Mononuclear cell (primary cell): Measurements from ENCODE around the gene MAP6. TPM values are rescaled to one million over a fixed set of nuclear protein-coding genes. Genes with fewer than 3 reads are reported as not detected.

Experiments used
- H3K27me3 ChIP-seq: 2 replicates; pipeline ENCODE4 v1.6.0; 2011; ENCODE audit warnings: low read length, control low read depth; ENCODE audit not compliant: insufficient read depth
- H3K4me1 ChIP-seq: 2 replicates; pipeline ENCODE4 v1.5.1; 2011; ENCODE audit warnings: mild to moderate bottlenecking, low read length, control low read depth; ENCODE audit not compliant: insufficient read depth
- H3K4me3 ChIP-seq: 2 replicates; pipeline ENCODE4 v1.5.1; 2011; ENCODE audit warnings: mild to moderate bottlenecking, low read length, moderate library complexity
- H3K9me3 ChIP-seq: 2 replicates; pipeline ENCODE4 v1.5.1; 2011; ENCODE audit warnings: low read depth, mild to moderate bottlenecking, control low read depth, low read length
- total RNA-seq: library from RNA; depleted of rRNA; stranded (reverse); fragments of >200 nt; gene quantifications from one replicate; pipeline ENCODE4 v1.2.3, GENCODE V29; 2012

The MAP6 gene
- total RNA-seq, 1 donor: not detected

DNA sequence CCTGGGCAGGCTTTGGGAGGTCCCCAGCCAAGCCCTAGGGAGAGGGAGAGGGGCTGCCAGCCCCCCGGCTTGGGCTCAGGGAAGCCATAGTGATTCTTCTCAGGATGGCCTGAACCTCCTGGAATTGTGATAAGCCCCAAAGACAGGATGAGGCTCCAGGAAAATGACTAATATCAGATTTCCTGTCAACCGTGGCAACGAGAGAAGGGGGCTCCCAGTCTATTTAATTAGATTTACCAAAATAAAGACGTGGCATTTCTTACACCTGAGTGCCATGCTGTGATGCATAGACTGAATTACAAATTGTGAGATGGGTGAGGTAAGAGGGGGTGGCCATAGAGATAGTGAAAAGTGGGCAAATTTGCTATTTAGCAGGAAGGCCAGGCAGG is 86.3 kb downstream of the MAP6 start:
- no peaks in the 10 kb centered on the region for H3K9me3 ChIP-seq
- H3K4me3 ChIP-seq: no peak overlapping the region
- H3K4me1 ChIP-seq: peaks cover 10% of the 10 kb centered on the region
- H3K27me3 ChIP-seq: peaks cover 6% of the 10 kb centered on the region

DNA sequence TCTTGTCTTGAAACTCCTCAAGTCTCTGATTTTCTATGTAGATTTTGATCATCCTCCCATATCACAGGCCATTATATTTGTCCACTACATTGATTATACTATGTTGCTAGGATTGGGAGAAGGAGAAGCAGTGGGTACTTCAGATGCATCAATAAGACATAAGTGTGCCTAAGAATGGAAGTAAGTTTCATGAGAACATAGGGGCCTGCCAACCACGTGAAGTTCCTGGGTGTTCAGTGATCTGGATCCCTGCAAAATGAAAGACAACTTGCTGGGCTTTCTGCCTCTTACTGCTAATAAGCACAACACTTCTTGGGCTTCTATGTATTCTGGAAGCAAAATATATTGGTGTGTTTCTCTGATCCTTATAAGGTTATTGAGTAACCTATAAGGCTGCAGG is 89.0 kb downstream of the MAP6 start:
- H3K9me3 ChIP-seq: no peaks in the 10 kb centered on the region
- H3K4me1 ChIP-seq: peaks cover 20% of the 10 kb centered on the region
- H3K27me3 ChIP-seq: peaks cover 6% of the 10 kb centered on the region
- H3K4me3 ChIP-seq: no peak overlapping the region

GRCh38 chr11:75578977-75579376 is 89.9 kb downstream of the MAP6 start:
- peaks cover 20% of the 10 kb centered on the region for H3K4me1 ChIP-seq
- no peaks in the 10 kb centered on the region for H3K9me3 ChIP-seq
- peaks cover 6% of the 10 kb centered on the region for H3K27me3 ChIP-seq
- H3K4me3 ChIP-seq: no peak overlapping the region

DNA sequence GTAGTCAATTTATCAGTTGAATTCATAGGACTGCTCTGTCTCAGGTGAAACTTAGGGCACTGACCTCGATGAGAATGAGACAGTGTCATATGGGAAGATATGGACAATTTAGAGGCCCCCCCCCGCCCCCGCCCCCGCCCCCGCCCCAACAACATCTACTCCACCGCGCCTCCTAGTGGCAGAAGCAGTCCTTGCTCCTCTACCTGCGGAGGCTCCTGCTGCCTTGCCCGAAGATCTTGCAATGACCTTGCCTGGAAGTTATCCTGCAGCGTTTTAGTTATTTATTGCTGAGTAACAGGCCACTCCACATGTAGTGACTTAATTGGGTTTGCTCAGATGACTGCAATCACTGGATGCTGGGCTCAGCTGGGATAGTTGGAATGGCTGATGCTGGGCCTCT is 91.6 kb downstream of the MAP6 start:
- Histone ChIP-seq H3K4me3 (no peak overlapping the region), H3K27me3 (peaks cover 3% of the 10 kb centered on the region), H3K4me1 (peaks cover 10% of the 10 kb centered on the region), H3K9me3 (no peaks in the 10 kb centered on the region)

GRCh38 chr11:75576499-75576918 is 92.3 kb downstream of the MAP6 start:
- Histone ChIP-seq H3K27me3 (no peaks in the 10 kb centered on the region), H3K4me1 (peaks cover 10% of the 10 kb centered on the region), H3K9me3 (no peaks in the 10 kb centered on the region), H3K4me3 (no peak overlapping the region)

DNA sequence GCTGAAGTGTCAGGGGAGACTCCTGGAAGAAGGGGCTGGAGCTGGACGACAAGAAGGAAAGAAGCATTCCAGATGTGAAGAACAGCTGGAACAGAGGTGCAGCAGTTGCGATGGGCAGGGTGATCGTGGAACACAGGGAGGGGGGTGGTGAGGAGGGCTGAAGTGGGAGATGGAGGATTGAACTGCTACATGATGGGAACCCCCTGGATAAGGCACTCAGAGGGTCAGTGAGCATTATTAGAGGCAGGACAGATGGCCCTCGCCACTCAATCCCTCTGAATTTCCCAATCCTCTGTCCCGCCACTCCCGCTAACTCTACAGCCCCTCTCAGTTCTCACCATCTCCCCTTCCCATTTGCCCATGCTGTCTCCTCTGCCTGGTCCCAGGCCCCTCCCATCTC is 92.8 kb downstream of the MAP6 start:
- Histone ChIP-seq H3K4me3 (no peak overlapping the region), H3K9me3 (no peaks in the 10 kb centered on the region), H3K27me3 (no peaks in the 10 kb centered on the region), H3K4me1 (peaks cover 10% of the 10 kb centered on the region)

DNA sequence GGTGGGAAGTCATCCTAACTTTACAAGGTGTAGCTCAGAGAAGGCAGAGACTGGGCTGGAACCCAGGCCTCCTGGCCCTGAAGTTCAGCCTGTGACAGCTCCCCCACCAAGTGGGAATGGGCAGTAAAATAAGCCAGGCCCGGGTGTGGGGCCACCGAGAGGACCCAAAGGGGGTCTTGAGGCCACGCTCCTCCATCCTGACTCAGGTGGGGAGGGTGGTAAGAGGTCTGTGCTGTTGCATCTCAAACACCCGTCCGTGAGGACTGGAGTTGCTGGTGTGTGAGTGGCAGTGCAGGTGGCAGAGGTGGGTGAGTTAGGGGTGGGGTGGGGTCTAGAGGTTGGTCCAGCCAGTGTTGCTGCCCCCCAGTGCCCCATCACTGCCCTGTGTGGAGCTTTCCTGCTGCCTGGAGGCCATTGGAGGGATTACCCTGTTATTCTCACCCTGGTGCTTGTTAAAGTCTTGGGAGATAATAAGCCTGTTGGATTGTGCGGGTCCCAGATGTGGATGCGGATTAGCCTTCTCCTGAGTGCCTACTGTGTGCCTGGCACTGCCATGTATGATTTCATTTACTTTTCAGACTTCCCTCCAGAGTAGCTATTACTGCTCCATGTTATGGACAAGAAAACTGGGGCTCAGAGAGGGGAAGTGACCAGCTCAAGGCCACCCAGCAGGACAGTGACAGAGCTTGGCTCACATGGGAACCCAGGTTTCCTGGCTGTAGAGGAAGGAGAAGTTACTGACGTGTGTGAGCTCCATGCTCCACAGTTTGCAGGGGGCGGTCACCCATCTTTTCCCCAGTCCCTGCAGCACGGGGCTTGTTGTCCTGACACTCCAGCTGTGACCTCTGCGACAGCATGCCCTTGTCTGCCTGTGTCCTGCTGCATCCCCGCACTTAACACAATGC is 93.9 kb downstream of the MAP6 start:
- Histone ChIP-seq H3K4me1 (peaks cover 10% of the 10 kb centered on the region), H3K4me3 (no peak overlapping the region), H3K9me3 (no peaks in the 10 kb centered on the region), H3K27me3 (no peaks in the 10 kb centered on the region)

DNA sequence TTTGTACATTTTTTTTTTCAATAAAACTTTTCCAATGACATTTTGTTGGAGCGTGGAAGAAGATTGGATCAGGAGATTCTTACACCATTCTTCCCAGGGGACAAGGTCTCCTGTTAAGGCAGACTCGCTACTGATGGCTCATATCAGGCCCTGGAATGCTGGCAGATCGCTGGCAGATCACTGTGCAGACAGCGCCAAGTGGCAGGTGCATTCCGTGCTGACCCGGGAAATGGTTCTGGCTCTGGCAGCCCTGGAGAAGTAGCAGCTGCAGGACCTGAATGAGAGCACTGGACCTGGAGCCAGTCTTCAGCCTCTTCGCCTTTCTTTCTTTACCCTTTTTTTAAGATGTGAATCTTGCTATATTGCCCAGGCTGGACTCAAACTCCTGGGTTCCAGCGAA is 96.1 kb downstream of the MAP6 start:
- Histone ChIP-seq H3K4me1 (peaks cover 10% of the 10 kb centered on the region), H3K9me3 (no peaks in the 10 kb centered on the region), H3K27me3 (no peaks in the 10 kb centered on the region), H3K4me3 (no peak overlapping the region)

DNA sequence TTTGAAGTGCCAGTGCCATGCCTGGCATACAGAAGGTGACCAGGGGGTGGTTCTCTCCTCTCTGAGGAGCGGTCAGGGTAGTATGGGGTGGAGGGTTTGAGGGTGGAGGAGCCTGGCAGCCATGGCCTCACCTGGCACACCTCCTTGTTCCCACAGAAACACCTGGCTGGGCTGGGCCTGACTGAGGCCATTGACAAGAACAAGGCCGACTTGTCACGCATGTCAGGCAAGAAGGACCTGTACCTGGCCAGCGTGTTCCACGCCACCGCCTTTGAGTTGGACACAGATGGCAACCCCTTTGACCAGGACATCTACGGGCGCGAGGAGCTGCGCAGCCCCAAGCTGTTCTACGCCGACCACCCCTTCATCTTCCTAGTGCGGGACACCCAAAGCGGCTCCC is 97.2 kb downstream of the MAP6 start:
- Histone ChIP-seq H3K4me1 (peaks cover 6% of the 10 kb centered on the region), H3K9me3 (no peaks in the 10 kb centered on the region)

DNA sequence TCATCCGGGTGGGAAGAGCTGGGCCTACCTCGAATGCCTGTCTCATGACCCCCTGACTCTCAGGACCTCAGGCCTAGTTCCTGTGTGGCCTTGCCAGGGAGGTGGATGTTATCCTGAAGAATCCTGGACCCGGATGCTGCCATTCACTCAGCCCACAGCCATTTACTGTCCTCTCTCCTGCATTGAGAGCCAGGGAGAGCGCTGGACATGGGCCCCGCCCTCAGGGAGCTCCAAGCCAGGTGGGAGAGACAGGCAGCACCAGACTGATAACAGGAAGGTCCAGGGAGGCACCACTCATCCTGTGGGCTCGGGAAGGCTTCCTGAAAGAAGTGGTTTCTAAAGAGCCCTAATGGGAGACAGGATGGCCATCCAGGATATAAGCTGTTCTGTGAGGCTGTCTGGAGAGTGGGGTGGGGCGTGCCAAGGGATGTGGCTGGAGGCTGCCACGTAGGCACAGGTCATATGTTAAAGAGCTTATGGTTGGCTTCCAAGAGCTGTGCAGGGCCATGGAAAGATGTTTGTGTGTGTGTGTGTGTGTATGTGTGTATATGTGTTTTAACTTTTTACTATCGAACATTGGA is 98.2 kb downstream of the MAP6 start:
- Histone ChIP-seq H3K4me1 (no peaks in the 10 kb centered on the region), H3K4me3 (no peak overlapping the region), H3K9me3 (no peaks in the 10 kb centered on the region), H3K27me3 (no peaks in the 10 kb centered on the region)

More for the DNA sequence above, 97.2 kb downstream of the MAP6 start:
- H3K27me3 ChIP-seq: no peaks in the 10 kb centered on the region
- H3K4me3 ChIP-seq: no peak overlapping the region

GRCh38 chr11:75568616-75569219 is 100.1 kb downstream of the MAP6 start:
- H3K4me3 ChIP-seq: no peak overlapping the region
- H3K9me3 ChIP-seq: no peaks in the 10 kb centered on the region
- no peaks in the 10 kb centered on the region for H3K27me3 ChIP-seq
- no peaks in the 10 kb centered on the region for H3K4me1 ChIP-seq

- H3K4me1 ChIP-seq: peaks cover 4% of the 10 kb centered on the region
- H3K9me3 ChIP-seq: no peaks in the 10 kb centered on the region
- no peak overlapping the region for H3K4me3 ChIP-seq
- H3K27me3 ChIP-seq: no peaks in the 10 kb centered on the region
These were observed 100.9 kb downstream of the MAP6 start for GRCh38 chr11:75567971-75568370.

- H3K4me1 ChIP-seq: peaks cover 10% of the 10 kb centered on the region
- no peaks in the 10 kb centered on the region for H3K9me3 ChIP-seq
- no peaks in the 10 kb centered on the region for H3K27me3 ChIP-seq
- H3K4me3 ChIP-seq: no peak overlapping the region
These were observed 102.0 kb downstream of the MAP6 start for GRCh38 chr11:75566763-75567279.

- peaks cover 17% of the 10 kb centered on the region for H3K4me1 ChIP-seq
- H3K4me3 ChIP-seq: no peak overlapping the region
- no peaks in the 10 kb centered on the region for H3K27me3 ChIP-seq
- H3K9me3 ChIP-seq: no peaks in the 10 kb centered on the region
These were observed 102.7 kb downstream of the MAP6 start for GRCh38 chr11:75565916-75566762.
